Pancreas (tissue), 10 donors: Measurements from ENCODE around the gene PIP5K1B. TPM values are rescaled to one million over a fixed set of nuclear protein-coding genes. Genes with fewer than 3 reads are reported as not detected.

Source experiments
- ATAC-seq, 4 donors: fragments of 200-7000 bp; cut with Tn5 transposase; one replicate each; pipeline versions ENCODE4 v1.8.0 to v1.9.1; 2020; ENCODE audit warnings: mild to moderate bottlenecking in 4 of 4, moderate library complexity in 4 of 4
- DNase-seq, 6 donors: peaks; one replicate each; pipeline ENCODE4 v3.0.0-alpha.2; 2020
- FAIRE-seq: peaks from 2 replicates; lab custom pipeline; 2012; peaks lifted over from hg19 to GRCh38; lab: Jason Lieb, UNC
- H3K27ac ChIP-seq, 4 donors: fragments of 200-600 bp; sonication (generic); 1 replicate in 3 of 4; 2 replicates in 1 of 4; pipeline versions ENCODE4 v1.5.0 to v1.8.0; 2020
- H3K27me3 ChIP-seq, 4 donors: fragments of 200-600 bp; one replicate each; pipeline ENCODE4 v1.8.0; 2021
- H3K36me3 ChIP-seq, 3 donors: fragments of 200-600 bp; sonication (generic) in 1 of 3; one replicate each; pipeline versions ENCODE4 v1.5.0 to v1.8.0; 2020 to 2021
- H3K4me1 ChIP-seq, 3 donors: fragments of 200-600 bp; one replicate each; pipeline ENCODE4 v1.8.0; 2021
- H3K4me3 ChIP-seq, 4 donors: fragments of 200-600 bp; sonication (generic) in 2 of 4; one replicate each; pipeline versions ENCODE4 v1.5.0 to v1.8.0; 2020 to 2021
- H3K9me3 ChIP-seq, 4 donors: fragments of 200-600 bp; one replicate each; pipeline ENCODE4 v1.8.0; 2021
- WGBS, 2 donors: extraction: QIAGEN DNeasy Blood & Tissue Kit; methylation state at CpG; one replicate each; pipeline ENCODE4 v1.1.7; 2013; 5-methylcytosine and 5-hydroxymethylcytosine counted together
- intact Hi-C, 3 donors: fragments of 100-400 bp; cut with DNase I; formaldehyde crosslinking; loops; one replicate each; pipeline versions ENCODE4 v1.11.1 to v1.14.2; 2022
- polyA plus RNA-seq, 2 donors: library from polyadenylated mRNA; stranded (reverse); fragments of 200-250 nt; gene quantifications; one replicate each; pipeline ENCODE4 v1.2.3, GENCODE V29; 2013
- total RNA-seq, 6 donors: library from RNA; stranded (reverse); fragmentation: NEBNext Ultra II Directional in 4 of 6; extraction: Animal tissue kit (Norgen Biotek cat#: 25700) in 4 of 6; gene quantifications; one replicate each; pipeline versions ENCODE4 v1.2.1 to v1.2.4, GENCODE V29; 2021 to 2023
- TF ChIP-seq, protein P1 (sequence below), 4 donors: fragments of 200-600 bp; sonication (generic) in 3 of 4; IDR thresholded peaks; one replicate each; pipeline versions ENCODE4 v1.5.0 to v1.8.0; 2021; ENCODE audit warnings: antibody characterized with exemption in 4 of 4
- donor health status: healthy with polysubstance abuse.
- donor health status: DM: no; HTN: no; CAD: no; lungs with moderate emphysema.
- donor health status: DM: no; HTN: no; CAD: no.
- donor health status: control.
- donor health status: control.
- donor health status: Bipolar disorder and iron deficiency.
- donor health status: DM: yes; HTN: yes; CAD: no.
- donor health status: DM: no; HTN: no; CAD: no.
- donor health status: DM: no; HTN: no; CAD: no.
- donor health status: DM: yes; HTN: yes; CAD: no.

PIP5K1B gene
- total and polyA plus RNA-seq, 8 donors = 1.3 to 6.9 (median 6.2) TPM

DNA sequence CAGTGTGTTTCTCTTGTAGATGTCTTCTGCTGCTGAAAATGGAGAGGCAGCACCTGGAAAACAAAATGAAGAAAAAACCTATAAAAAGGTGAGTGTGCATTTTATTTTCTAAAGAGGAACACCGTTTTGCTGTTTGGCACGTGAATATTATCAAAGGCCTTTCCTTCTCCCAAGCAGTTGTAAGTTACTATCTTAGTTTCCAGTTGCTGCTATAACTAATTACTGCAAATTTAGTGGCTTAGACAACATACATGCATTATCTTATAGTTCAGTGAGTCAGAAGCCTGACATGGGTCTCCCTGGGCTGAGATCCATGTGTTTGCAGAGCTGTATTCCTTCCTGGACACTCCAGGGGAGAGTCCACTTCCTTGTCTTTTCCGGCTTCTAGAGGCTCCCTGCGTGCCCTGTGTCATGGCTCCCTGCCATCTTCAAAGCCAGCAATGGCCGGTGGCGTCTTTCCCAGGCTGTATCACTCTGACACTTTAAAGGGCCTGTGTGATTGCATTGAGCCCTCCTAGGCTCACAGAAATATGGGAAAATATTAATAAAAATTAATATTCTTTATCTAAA lies 117.6 kb downstream of the PIP5K1B start:
- FAIRE-seq (no peak), DNase-seq (peak; percentile 70 to 86 (median 74)), ATAC-seq (peak; percentile 91 to 98 (median 96))
- TF ChIP-seq, protein P1, sequence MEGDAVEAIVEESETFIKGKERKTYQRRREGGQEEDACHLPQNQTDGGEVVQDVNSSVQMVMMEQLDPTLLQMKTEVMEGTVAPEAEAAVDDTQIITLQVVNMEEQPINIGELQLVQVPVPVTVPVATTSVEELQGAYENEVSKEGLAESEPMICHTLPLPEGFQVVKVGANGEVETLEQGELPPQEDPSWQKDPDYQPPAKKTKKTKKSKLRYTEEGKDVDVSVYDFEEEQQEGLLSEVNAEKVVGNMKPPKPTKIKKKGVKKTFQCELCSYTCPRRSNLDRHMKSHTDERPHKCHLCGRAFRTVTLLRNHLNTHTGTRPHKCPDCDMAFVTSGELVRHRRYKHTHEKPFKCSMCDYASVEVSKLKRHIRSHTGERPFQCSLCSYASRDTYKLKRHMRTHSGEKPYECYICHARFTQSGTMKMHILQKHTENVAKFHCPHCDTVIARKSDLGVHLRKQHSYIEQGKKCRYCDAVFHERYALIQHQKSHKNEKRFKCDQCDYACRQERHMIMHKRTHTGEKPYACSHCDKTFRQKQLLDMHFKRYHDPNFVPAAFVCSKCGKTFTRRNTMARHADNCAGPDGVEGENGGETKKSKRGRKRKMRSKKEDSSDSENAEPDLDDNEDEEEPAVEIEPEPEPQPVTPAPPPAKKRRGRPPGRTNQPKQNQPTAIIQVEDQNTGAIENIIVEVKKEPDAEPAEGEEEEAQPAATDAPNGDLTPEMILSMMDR (IDR thresholded peaks at IDR 0.05) = no peak
- intact Hi-C loops = no loop called here
- Histone ChIP-seq H3K9me3 (no peaks in the 10 kb centered on the region), H3K27ac (peak overlapping the region in 3 of 4 donors; percentile 10 to 47 (median 37)), H3K4me1 (peaks cover 5 to 14% (median 11%) of the 10 kb centered on the region in 3 donors), H3K36me3 (no peaks in the 10 kb centered on the region), H3K27me3 (no peaks in the 10 kb centered on the region), H3K4me3 (no peak overlapping the region)
- WGBS, 2 donors = 15 to 16% methylated on average over 6 of the region's 6 CpGs

DNA sequence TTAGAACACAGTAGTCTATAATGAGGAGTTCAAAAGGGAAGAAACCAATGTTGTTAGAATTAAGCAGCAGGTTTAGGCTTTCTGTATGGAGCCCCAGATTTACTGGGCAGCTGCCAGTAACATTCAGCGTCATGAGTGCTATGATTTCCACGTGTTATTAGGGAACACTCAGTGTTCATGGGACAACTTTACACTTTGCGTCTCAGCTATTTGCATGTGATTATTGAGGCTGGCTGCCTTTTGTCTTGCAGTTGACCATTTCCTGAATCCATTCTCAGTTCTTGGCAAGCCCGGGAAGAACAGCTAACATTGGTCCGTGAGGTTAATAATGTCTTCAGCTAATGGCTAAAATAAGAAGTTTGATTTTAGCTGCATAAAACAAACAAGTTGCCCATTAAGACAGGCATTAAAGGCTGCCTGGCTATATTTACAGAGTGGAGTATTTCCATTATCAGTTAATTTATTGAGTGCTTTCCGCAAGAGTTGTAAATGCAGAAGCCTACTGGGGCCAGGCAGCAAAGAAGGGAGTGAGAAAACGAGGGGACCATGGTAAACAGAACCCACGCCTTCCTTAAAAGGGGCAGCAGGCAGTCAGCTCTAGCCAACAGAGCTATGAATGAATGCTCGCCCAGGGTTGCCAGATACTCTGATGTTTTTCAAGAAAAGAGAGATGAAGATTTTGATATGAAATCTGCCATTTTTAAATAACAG lies 120.9 kb downstream of the PIP5K1B start:
- Histone ChIP-seq H3K4me1 (peaks cover 5 to 14% (median 11%) of the 10 kb centered on the region in 3 donors), H3K27ac (no peak overlapping the region), H3K4me3 (no peak overlapping the region), H3K9me3 (no peaks in the 10 kb centered on the region), H3K36me3 (no peaks in the 10 kb centered on the region), H3K27me3 (no peaks in the 10 kb centered on the region)
- TF ChIP-seq, protein P1 (IDR thresholded peaks at IDR 0.05) = no peak
- FAIRE-seq = no peak
- 66 to 72% methylated on average over 9 of the region's 9 CpGs for WGBS, 2 donors
- DNase-seq = no peak
- intact Hi-C loops = no loop called here
- ATAC-seq = peak in 2 of 4 donors; percentile 49 to 63

DNA sequence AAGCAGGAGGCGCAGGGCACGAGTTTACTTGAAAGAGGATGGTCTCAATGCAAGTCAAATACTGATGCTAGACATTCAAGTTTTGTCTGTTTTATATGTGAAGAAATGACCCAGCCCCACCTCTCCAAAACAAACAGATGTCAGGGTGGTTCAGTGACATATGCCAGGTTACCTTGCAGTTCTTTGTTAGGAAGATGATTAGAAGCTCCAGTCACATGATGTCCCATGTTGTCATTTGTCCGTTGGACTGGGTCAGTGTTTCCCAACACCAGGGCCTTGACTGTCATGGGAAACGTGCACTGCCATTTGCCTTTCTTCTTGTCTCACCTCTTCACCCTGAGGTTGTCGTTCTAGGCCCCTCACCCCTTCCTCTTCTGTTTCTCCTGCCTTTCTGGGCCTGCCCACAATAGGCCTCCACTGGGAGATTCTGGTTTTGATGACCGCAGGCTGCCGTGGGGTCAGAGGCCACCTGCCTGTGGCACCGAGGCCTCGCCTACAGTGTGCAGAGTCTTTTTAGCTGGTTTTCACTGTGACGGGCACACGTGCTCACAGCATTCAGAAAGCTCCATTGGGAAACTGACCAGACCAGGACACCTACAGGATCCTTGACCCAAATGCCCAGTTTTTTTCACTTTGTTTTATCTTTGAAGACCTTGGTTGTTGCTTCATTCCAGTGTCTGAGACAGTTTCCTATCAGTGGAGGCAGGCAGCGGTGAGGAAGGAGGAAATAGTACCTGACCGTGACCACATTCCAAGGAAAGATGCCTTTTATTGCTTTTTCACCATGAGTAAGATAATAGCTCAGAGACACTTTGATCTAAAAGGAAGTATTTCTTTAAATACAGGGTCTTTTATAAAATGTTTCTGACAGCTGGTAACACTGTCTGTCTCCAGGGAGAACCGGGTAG lies 123.1 kb downstream of the PIP5K1B start:
- TF ChIP-seq, protein P1 (IDR thresholded peaks at IDR 0.05) = no peak
- no peak overlapping the region for H3K27ac ChIP-seq
- intact Hi-C loops = no loop called here
- no peak for DNase-seq
- ATAC-seq = no peak
- WGBS, 2 donors = 93 to 94% methylated on average over 14 of the region's 14 CpGs
- FAIRE-seq = no peak
- H3K36me3 ChIP-seq = no peaks in the 10 kb centered on the region
- H3K9me3 ChIP-seq = no peaks in the 10 kb centered on the region
- peaks cover under 1 to 13% (median under 1%) of the 10 kb centered on the region in 3 donors for H3K4me1 ChIP-seq
- H3K27me3 ChIP-seq = no peaks in the 10 kb centered on the region
- no peak overlapping the region for H3K4me3 ChIP-seq

DNA sequence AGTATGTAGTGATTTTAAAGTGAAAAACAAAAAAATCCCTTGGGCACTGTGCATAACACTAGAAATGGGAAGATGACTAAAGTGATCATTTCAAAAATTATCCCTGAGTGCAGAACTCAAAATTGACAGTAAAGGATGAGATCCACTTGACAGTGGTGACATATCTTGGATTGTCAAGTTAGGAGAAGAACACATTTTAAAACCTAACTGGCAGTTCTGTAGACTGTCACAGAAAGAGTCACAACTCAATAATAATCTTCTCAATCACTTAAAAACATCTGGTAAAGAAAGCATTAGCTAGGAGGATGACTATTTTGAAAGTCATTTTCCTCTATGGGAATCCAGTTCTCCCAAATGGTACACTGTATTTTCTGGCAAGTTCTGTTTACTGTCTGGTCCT lies 127.1 kb downstream of the PIP5K1B start:
- H3K4me3 ChIP-seq = no peak overlapping the region
- H3K36me3 ChIP-seq = no peaks in the 10 kb centered on the region
- peaks cover 0 to 10% (median 0%) of the 10 kb centered on the region in 3 donors for H3K4me1 ChIP-seq
- H3K27ac ChIP-seq = no peak overlapping the region
- intact Hi-C loops = no loop called here
- FAIRE-seq (no peak), ATAC-seq (peak in 1 of 4 donors; percentile 40), DNase-seq (no peak)
- no peaks in the 10 kb centered on the region for H3K27me3 ChIP-seq
- TF ChIP-seq, protein P1 (IDR thresholded peaks at IDR 0.05) = no peak
- no peaks in the 10 kb centered on the region for H3K9me3 ChIP-seq
